ENCODE results near the gene UNC5C. TPM values are rescaled to one million over a fixed set of nuclear protein-coding genes. Genes with fewer than 3 reads are reported as not detected.

The UNC5C gene
- total RNA-seq, 1 donor from 2014 or later: 0.97 TPM

- H3K36me3 Mint-ChIP-seq (ENCODE audit: low read depth, unreplicated experiment): no peaks in the 10 kb centered on the region
- no peak overlapping the region for H3K27ac Mint-ChIP-seq (ENCODE audit: unreplicated experiment)
- no peaks in the 10 kb centered on the region for H3K4me1 Mint-ChIP-seq (ENCODE audit: unreplicated experiment)
- no peaks in the 10 kb centered on the region for H3K9me3 Mint-ChIP-seq (ENCODE audit: unreplicated experiment)
- H3K4me3 Mint-ChIP-seq (ENCODE audit: unreplicated experiment): no peak overlapping the region
- DNase-seq (ENCODE audit: low spot score): no peak
- peaks cover 1% of the 10 kb centered on the region for H3K27me3 Mint-ChIP-seq (ENCODE audit: unreplicated experiment)
- TF ChIP-seq CTCF (IDR thresholded peaks at IDR 0.05; ENCODE audit: unreplicated experiment): no peak
Measured at GRCh38 chr4:95410387-95410977, 138.3 kb downstream of the UNC5C start.

GRCh38 chr4:95409750-95410149 is 139.0 kb downstream of the UNC5C start:
- no peaks in the 10 kb centered on the region for H3K4me1 Mint-ChIP-seq (ENCODE audit: unreplicated experiment)
- no peaks in the 10 kb centered on the region for H3K9me3 Mint-ChIP-seq (ENCODE audit: unreplicated experiment)
- H3K27ac Mint-ChIP-seq (ENCODE audit: unreplicated experiment): no peak overlapping the region
- DNase-seq (ENCODE audit: low spot score): no peak
- peaks cover 1% of the 10 kb centered on the region for H3K27me3 Mint-ChIP-seq (ENCODE audit: unreplicated experiment)
- no peaks in the 10 kb centered on the region for H3K36me3 Mint-ChIP-seq (ENCODE audit: low read depth, unreplicated experiment)
- no peak overlapping the region for H3K4me3 Mint-ChIP-seq (ENCODE audit: unreplicated experiment)
- TF ChIP-seq CTCF (IDR thresholded peaks at IDR 0.05; ENCODE audit: unreplicated experiment): no peak

- Mint-ChIP-seq H3K27me3 (ENCODE audit: unreplicated experiment) (peaks cover 1% of the 10 kb centered on the region), H3K27ac (ENCODE audit: unreplicated experiment) (no peak overlapping the region), H3K9me3 (ENCODE audit: unreplicated experiment) (no peaks in the 10 kb centered on the region), H3K4me1 (ENCODE audit: unreplicated experiment) (no peaks in the 10 kb centered on the region), H3K36me3 (ENCODE audit: low read depth, unreplicated experiment) (no peaks in the 10 kb centered on the region), H3K4me3 (ENCODE audit: unreplicated experiment) (no peak overlapping the region)
- no peak for TF ChIP-seq CTCF (IDR thresholded peaks at IDR 0.05; ENCODE audit: unreplicated experiment)
- no peak for DNase-seq (ENCODE audit: low spot score)
Measured at GRCh38 chr4:95409127-95409526, 139.6 kb downstream of the UNC5C start.

GRCh38 chr4:95402299-95402698 is 146.5 kb downstream of the UNC5C start:
- H3K9me3 Mint-ChIP-seq (ENCODE audit: unreplicated experiment): no peaks in the 10 kb centered on the region
- no peak for TF ChIP-seq CTCF (IDR thresholded peaks at IDR 0.05; ENCODE audit: unreplicated experiment)
- no peaks in the 10 kb centered on the region for H3K36me3 Mint-ChIP-seq (ENCODE audit: low read depth, unreplicated experiment)

GRCh38 chr4:95398217-95398616 is 150.6 kb downstream of the UNC5C start:
- no peak overlapping the region for H3K27ac Mint-ChIP-seq (ENCODE audit: unreplicated experiment)
- no peak for TF ChIP-seq CTCF (IDR thresholded peaks at IDR 0.05; ENCODE audit: unreplicated experiment)
- H3K36me3 Mint-ChIP-seq (ENCODE audit: low read depth, unreplicated experiment): no peaks in the 10 kb centered on the region
- no peak for DNase-seq (ENCODE audit: low spot score)
- H3K9me3 Mint-ChIP-seq (ENCODE audit: unreplicated experiment): no peaks in the 10 kb centered on the region
- H3K4me1 Mint-ChIP-seq (ENCODE audit: unreplicated experiment): no peaks in the 10 kb centered on the region
- no peaks in the 10 kb centered on the region for H3K27me3 Mint-ChIP-seq (ENCODE audit: unreplicated experiment)
- no peak overlapping the region for H3K4me3 Mint-ChIP-seq (ENCODE audit: unreplicated experiment)

More at GRCh38 chr4:95402299-95402698, 146.5 kb downstream of the UNC5C start:
- no peak for DNase-seq (ENCODE audit: low spot score)
- Mint-ChIP-seq H3K27me3 (ENCODE audit: unreplicated experiment) (no peaks in the 10 kb centered on the region), H3K4me1 (ENCODE audit: unreplicated experiment) (no peaks in the 10 kb centered on the region), H3K27ac (ENCODE audit: unreplicated experiment) (no peak overlapping the region), H3K4me3 (ENCODE audit: unreplicated experiment) (no peak overlapping the region)
